GM23248 (cell line): ENCODE data around the gene MBIP.

Source experiments
- EZH2 ChIP-seq: fragments of 200-600 bp; sonication (generic); IDR thresholded peaks from 2 replicates; pipeline ENCODE4 v1.6.1; 2018; ENCODE audit warnings: antibody characterized with exemption, mild to moderate bottlenecking; ENCODE audit not compliant: insufficient read depth, poor library complexity, severe bottlenecking
- EZH2phosphoT487 ChIP-seq: fragments of 200-600 bp; sonication (generic); IDR thresholded peaks from 2 replicates; pipeline ENCODE4 v1.6.1; 2018; ENCODE audit warnings: antibody characterized with exemption, moderate library complexity, mild to moderate bottlenecking, low read depth; ENCODE audit not compliant: insufficient read depth

- no peak for TF ChIP-seq EZH2
- no peak for TF ChIP-seq EZH2phosphoT487
Measured at GRCh38 chr14:36361210-36361853, 40.9 kb upstream of the MBIP start.
